Coronary artery (tissue), 2 donors: ENCODE measurements around the gene ZNF385B.

Experiments
- DNase-seq: peaks from one replicate; pipeline ENCODE4 v3.0.0-alpha.2; 2017; ENCODE audit warnings: low spot score
- H3K27ac ChIP-seq, 2 donors: fragments of 200-600 bp; sonication (generic); one replicate each; pipeline ENCODE4 v1.5.1; 2016 to 2019
- H3K4me3 ChIP-seq: fragments of 200-600 bp; sonication (generic); 2 replicates; pipeline ENCODE4 v1.5.1; 2016; ENCODE audit warnings: mild to moderate bottlenecking, moderate library complexity
- CTCF ChIP-seq: fragments of 200-600 bp; sonication (generic); IDR thresholded peaks from one replicate; pipeline ENCODE4 v1.5.1; 2019; ENCODE audit warnings: antibody characterized with exemption

The ZNF385B gene

GRCh38 chr2:179441551-179441950 is 419.9 kb downstream of the ZNF385B start:
- Histone ChIP-seq H3K4me3 (no peak overlapping the region), H3K27ac (no peak overlapping the region)
- no peak for TF ChIP-seq CTCF
- no peak for DNase-seq

- DNase-seq: no peak
- H3K4me3 ChIP-seq: no peak overlapping the region
- H3K27ac ChIP-seq: no peak overlapping the region
- peak; percentile 41 for TF ChIP-seq CTCF
Measured at GRCh38 chr2:179440642-179441251, 420.7 kb downstream of the ZNF385B start.

- H3K27ac ChIP-seq: no peak overlapping the region
- no peak overlapping the region for H3K4me3 ChIP-seq
- DNase-seq: no peak
- TF ChIP-seq CTCF: no peak
Measured at GRCh38 chr2:179438654-179439053, 422.8 kb downstream of the ZNF385B start.

GRCh38 chr2:179437430-179437829 is 424.0 kb downstream of the ZNF385B start:
- no peak overlapping the region for H3K27ac ChIP-seq
- H3K4me3 ChIP-seq: no peak overlapping the region
- DNase-seq: no peak
- TF ChIP-seq CTCF: no peak

GRCh38 chr2:179435566-179435965 is 425.8 kb downstream of the ZNF385B start:
- no peak for TF ChIP-seq CTCF
- DNase-seq: no peak
- H3K27ac ChIP-seq: no peak overlapping the region
- no peak overlapping the region for H3K4me3 ChIP-seq

GRCh38 chr2:179435000-179435399 is 426.4 kb downstream of the ZNF385B start:
- Histone ChIP-seq H3K27ac (no peak overlapping the region), H3K4me3 (no peak overlapping the region)
- TF ChIP-seq CTCF: no peak
- DNase-seq: no peak

GRCh38 chr2:179434357-179434756 is 427.1 kb downstream of the ZNF385B start:
- TF ChIP-seq CTCF: no peak
- no peak for DNase-seq
- H3K4me3 ChIP-seq: no peak overlapping the region
- no peak overlapping the region for H3K27ac ChIP-seq
